Measurements from ENCODE around the gene DENND1A. TPM values are rescaled to one million over a fixed set of nuclear protein-coding genes. Genes with fewer than 3 reads are reported as not detected.

DENND1A gene
- total RNA-seq, 1 donor from 2014 or later, result 48.1 TPM

DNA sequence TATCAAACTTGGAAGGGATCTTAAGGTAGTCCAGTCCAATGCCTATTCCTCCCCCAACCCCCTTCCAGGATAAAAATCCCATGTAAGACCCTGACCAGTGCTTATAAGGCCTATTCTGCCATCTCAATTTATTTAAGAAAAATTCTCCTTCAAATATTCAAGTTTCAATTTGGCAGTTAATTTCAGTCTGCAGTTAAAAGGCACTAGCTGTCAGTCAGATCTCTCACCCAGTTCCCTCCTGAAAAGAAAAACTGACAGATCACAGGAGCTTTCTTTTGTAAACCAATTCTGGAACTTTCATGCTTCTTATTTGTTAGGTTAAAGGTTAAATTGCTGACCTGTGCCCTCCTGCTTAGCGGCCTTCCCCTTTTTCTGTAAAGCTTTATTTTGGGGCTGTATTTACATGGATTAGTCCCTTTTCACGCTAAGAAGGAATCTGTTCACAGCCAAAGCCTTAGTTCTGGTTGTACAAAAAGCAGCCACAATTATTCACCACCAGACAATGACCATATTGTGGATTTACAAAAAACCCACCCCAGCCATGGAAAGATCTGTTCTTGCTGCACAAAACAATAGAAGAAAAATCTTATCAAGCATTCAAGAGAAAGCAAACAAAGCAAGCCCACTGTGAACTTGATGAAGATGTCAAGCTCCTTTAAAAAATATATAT is 68.7 kb downstream of the DENND1A start:
- Histone ChIP-seq H3F3A (ENCODE audit: low read depth) (peaks cover 68% of the 10 kb centered on the region), H4K20me1 (ENCODE audit: low read depth) (peaks cover 3% of the 10 kb centered on the region), H3K9me3 (ENCODE audit: low read depth) (no peaks in the 10 kb centered on the region), H3K27me3 (peaks cover 14% of the 10 kb centered on the region), H3K4me3 (peak overlapping the region; percentile 37), H3K79me2 (ENCODE audit: low read depth) (peaks cover 43% of the 10 kb centered on the region), H3K36me3 (no peaks in the 10 kb centered on the region), H3K27ac (peak overlapping the region; percentile 96), H3K9ac (no peak overlapping the region), H3K4me1 (peaks cover 79% of the 10 kb centered on the region), H3K4me2 (peak overlapping the region; percentile 80), H2AFZ (replicated peaks) (no peak overlapping the region)
- Mint-ChIP-seq H3K36me3 (peaks cover 12% of the 10 kb centered on the region), H3K9me3 (peaks cover 16% of the 10 kb centered on the region), H3K27me3 (ENCODE audit: insufficient read depth, low read depth) (peaks cover 50% of the 10 kb centered on the region), H3K4me1 (peaks cover 53% of the 10 kb centered on the region), H3K4me3 (no peak overlapping the region), H3K27ac (no peak overlapping the region)
- peak; percentile 86 for DNase-seq (ENCODE audit: low spot score)
- TF ChIP-seq, protein P1, sequence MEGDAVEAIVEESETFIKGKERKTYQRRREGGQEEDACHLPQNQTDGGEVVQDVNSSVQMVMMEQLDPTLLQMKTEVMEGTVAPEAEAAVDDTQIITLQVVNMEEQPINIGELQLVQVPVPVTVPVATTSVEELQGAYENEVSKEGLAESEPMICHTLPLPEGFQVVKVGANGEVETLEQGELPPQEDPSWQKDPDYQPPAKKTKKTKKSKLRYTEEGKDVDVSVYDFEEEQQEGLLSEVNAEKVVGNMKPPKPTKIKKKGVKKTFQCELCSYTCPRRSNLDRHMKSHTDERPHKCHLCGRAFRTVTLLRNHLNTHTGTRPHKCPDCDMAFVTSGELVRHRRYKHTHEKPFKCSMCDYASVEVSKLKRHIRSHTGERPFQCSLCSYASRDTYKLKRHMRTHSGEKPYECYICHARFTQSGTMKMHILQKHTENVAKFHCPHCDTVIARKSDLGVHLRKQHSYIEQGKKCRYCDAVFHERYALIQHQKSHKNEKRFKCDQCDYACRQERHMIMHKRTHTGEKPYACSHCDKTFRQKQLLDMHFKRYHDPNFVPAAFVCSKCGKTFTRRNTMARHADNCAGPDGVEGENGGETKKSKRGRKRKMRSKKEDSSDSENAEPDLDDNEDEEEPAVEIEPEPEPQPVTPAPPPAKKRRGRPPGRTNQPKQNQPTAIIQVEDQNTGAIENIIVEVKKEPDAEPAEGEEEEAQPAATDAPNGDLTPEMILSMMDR (IDR thresholded peaks at IDR 0.05), result no peak
- TF ChIP-seq EZH2 (IDR thresholded peaks at IDR 0.05) (no peak), EZH2phosphoT487 (IDR thresholded peaks at IDR 0.05) (peak; percentile 88)

DNA sequence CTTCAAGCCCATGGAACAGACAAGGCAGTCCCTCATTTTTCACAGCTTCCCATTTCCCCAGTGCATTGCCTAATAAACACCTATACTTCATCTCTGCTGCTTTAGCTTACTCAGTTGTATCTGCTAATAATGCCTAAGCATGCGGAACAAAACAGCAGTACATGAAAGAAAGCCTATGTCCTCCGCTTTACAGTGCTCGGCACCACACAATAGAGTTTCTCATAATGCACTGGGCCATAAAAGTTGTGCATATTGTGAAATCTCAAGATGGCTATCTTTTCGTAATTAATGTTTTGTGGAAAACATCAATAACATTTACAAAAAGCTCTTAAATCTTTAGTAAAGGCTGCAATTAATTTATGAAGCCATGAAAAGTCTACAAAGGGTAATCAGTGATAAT is 69.3 kb downstream of the DENND1A start:
- peaks cover 43% of the 10 kb centered on the region for H3K79me2 ChIP-seq (ENCODE audit: low read depth)
- Mint-ChIP-seq H3K4me3 (peak overlapping the region; percentile 8), H3K27ac (no peak overlapping the region), H3K4me1 (peaks cover 53% of the 10 kb centered on the region), H3K27me3 (ENCODE audit: insufficient read depth, low read depth) (peaks cover 52% of the 10 kb centered on the region), H3K9me3 (peaks cover 20% of the 10 kb centered on the region), H3K36me3 (peaks cover 16% of the 10 kb centered on the region)
- peaks cover 3% of the 10 kb centered on the region for H4K20me1 ChIP-seq (ENCODE audit: low read depth)
- H2AFZ ChIP-seq (replicated peaks), result no peak overlapping the region
- peak overlapping the region; percentile 96 for H3K27ac ChIP-seq
- peak overlapping the region; percentile 26 for H3K4me3 ChIP-seq
- peaks cover 62% of the 10 kb centered on the region for H3F3A ChIP-seq (ENCODE audit: low read depth)
- H3K36me3 ChIP-seq, result no peaks in the 10 kb centered on the region
- H3K4me1 ChIP-seq, result peaks cover 72% of the 10 kb centered on the region
- peak overlapping the region; percentile 80 for H3K4me2 ChIP-seq
- no peak overlapping the region for H3K9ac ChIP-seq
- H3K27me3 ChIP-seq, result peaks cover 14% of the 10 kb centered on the region
- no peaks in the 10 kb centered on the region for H3K9me3 ChIP-seq (ENCODE audit: low read depth)
- TF ChIP-seq EZH2phosphoT487 (IDR thresholded peaks at IDR 0.05) (no peak), EZH2 (IDR thresholded peaks at IDR 0.05) (no peak)
- peak; percentile 55 for DNase-seq (ENCODE audit: low spot score)

DNA sequence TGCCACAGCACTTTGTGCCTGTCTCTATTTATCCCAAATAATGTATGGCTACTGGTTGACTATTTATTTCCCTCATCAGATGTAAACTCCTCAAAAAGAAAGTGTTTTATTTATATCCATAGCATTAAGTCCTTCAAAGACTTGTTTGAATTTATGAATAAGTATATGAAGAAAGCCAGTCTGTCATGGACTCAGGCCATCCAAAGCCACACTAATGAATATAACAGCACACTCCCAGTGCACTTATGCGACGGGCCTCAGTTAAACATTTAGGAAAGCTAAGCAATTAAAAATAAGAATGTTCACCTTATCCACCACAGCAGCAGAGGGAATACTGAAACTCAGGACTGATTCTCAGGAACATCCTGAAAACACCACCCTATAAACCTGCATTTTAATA is 77.5 kb downstream of the DENND1A start:
- Mint-ChIP-seq H3K27ac (no peak overlapping the region), H3K4me1 (no peaks in the 10 kb centered on the region), H3K4me3 (no peak overlapping the region), H3K36me3 (peaks cover 39% of the 10 kb centered on the region), H3K27me3 (ENCODE audit: insufficient read depth, low read depth) (peaks cover 27% of the 10 kb centered on the region), H3K9me3 (peaks cover 33% of the 10 kb centered on the region)
- Histone ChIP-seq H4K20me1 (ENCODE audit: low read depth) (no peaks in the 10 kb centered on the region), H3K9ac (no peak overlapping the region), H3K4me2 (no peak overlapping the region), H3K9me3 (ENCODE audit: low read depth) (peaks cover 6% of the 10 kb centered on the region), H3F3A (ENCODE audit: low read depth) (peaks cover 40% of the 10 kb centered on the region), H3K79me2 (ENCODE audit: low read depth) (peaks cover 58% of the 10 kb centered on the region), H3K36me3 (peaks cover 6% of the 10 kb centered on the region), H2AFZ (replicated peaks) (no peak overlapping the region), H3K27me3 (no peaks in the 10 kb centered on the region), H3K4me3 (no peak overlapping the region), H3K4me1 (peaks cover 19% of the 10 kb centered on the region), H3K27ac (peak overlapping the region; percentile 67)
- DNase-seq (ENCODE audit: low spot score), result no peak
- TF ChIP-seq, protein P1 (IDR thresholded peaks at IDR 0.05), result no peak
- TF ChIP-seq EZH2 (IDR thresholded peaks at IDR 0.05), result no peak
- no peak for TF ChIP-seq EZH2phosphoT487 (IDR thresholded peaks at IDR 0.05)

DNA sequence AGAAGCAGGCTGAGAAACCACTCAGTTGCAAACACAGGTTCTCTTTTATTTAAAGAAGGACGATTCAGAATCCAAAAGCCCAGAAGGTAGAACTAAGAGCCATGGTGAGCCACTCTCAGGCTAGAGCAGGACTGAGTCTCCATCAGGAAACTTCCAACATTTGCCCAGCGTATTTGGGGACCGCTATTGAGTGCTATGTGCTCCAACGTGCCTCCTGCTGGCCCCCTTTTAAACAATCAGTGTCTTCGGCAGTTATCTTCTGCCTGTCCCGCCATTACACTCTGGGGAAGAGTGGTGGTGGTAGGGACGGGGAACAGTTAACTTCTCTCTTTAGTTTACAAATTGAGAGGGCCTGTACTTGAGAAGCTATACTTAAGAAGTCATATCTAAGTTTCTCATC is 78.1 kb downstream of the DENND1A start:
- Mint-ChIP-seq H3K4me1 (no peaks in the 10 kb centered on the region), H3K4me3 (no peak overlapping the region), H3K36me3 (peaks cover 37% of the 10 kb centered on the region), H3K9me3 (peaks cover 33% of the 10 kb centered on the region), H3K27me3 (ENCODE audit: insufficient read depth, low read depth) (peaks cover 21% of the 10 kb centered on the region), H3K27ac (no peak overlapping the region)
- Histone ChIP-seq H3K79me2 (ENCODE audit: low read depth) (peaks cover 58% of the 10 kb centered on the region), H3K27me3 (no peaks in the 10 kb centered on the region), H3K36me3 (peaks cover 11% of the 10 kb centered on the region), H2AFZ (replicated peaks) (peak overlapping the region; percentile 27), H3K4me2 (peak overlapping the region; percentile 37), H3K27ac (peak overlapping the region; percentile 67), H3K4me3 (no peak overlapping the region), H3K9ac (no peak overlapping the region), H4K20me1 (ENCODE audit: low read depth) (no peaks in the 10 kb centered on the region), H3K9me3 (ENCODE audit: low read depth) (peaks cover 11% of the 10 kb centered on the region), H3K4me1 (peaks cover 19% of the 10 kb centered on the region), H3F3A (ENCODE audit: low read depth) (peaks cover 40% of the 10 kb centered on the region)
- no peak for TF ChIP-seq EZH2phosphoT487 (IDR thresholded peaks at IDR 0.05)
- TF ChIP-seq, protein P1 (IDR thresholded peaks at IDR 0.05), result peak; percentile 29
- peak; percentile 49 for DNase-seq (ENCODE audit: low spot score)
